K562 (cell line): ENCODE data around the gene GANAB. TPM values are rescaled to one million over a fixed set of nuclear protein-coding genes. Genes with fewer than 3 reads are reported as not detected.

Experiments
- BRD4 ChIP-seq: fragments of 200-600 bp; sonication (generic); IDR thresholded peaks from 2 replicates; pipeline ENCODE4 v1.6.1; 2017; ENCODE audit warnings: inconsistent platforms
- CHD2 ChIP-seq: IDR thresholded peaks from 2 replicates; pipeline ENCODE4 v1.6.1; 2011; ENCODE audit warnings: low read depth, low read length
- CREM ChIP-seq: IDR thresholded peaks from 2 replicates; pipeline ENCODE4 v1.6.1; 2014; ENCODE audit warnings: antibody characterized with exemption, low read depth
- CTCFL ChIP-seq: IDR thresholded peaks from 2 replicates; pipeline ENCODE4 v1.6.1; 2011; ENCODE audit warnings: borderline replicate concordance, low read depth, mild to moderate bottlenecking, moderate library complexity, low read length; ENCODE audit not compliant: insufficient read depth, poor library complexity, severe bottlenecking
- HDAC8 ChIP-seq: fragments of 450-650 bp; IDR thresholded peaks from 2 replicates; pipeline ENCODE4 v1.6.1; 2016; ENCODE audit warnings: mild to moderate bottlenecking, missing genetic modification characterization, moderate library complexity, missing compliant biosample characterization
- MTA1 ChIP-seq: fragments of 450-650 bp; IDR thresholded peaks from 2 replicates; pipeline ENCODE4 v1.6.1; 2017; ENCODE audit warnings: borderline replicate concordance
- PHB2 ChIP-seq: fragments of 450-650 bp; IDR thresholded peaks from 2 replicates; pipeline ENCODE4 v1.6.1; 2017; ENCODE audit warnings: low read depth
- RUNX1 ChIP-seq: sonication (generic); IDR thresholded peaks from 2 replicates; pipeline ENCODE4 v1.6.1; 2016; ENCODE audit warnings: antibody characterized with exemption, low read depth
- SNRNP70 ChIP-seq: fragments of 200-400 bp; formaldehyde crosslinking; optimal IDR thresholded peaks from 2 replicates; pipeline ENCODE3; 2017; ENCODE audit warnings: low read depth, low read length
- SRSF1 ChIP-seq: fragments of 200-400 bp; formaldehyde crosslinking; IDR thresholded peaks from 2 replicates; pipeline ENCODE4 v1.6.1; 2017; ENCODE audit warnings: mild to moderate bottlenecking, low read depth, low read length, moderate library complexity
- THRA ChIP-seq: fragments of 450-650 bp; IDR thresholded peaks from 2 replicates; pipeline ENCODE4 v1.6.1; 2017; ENCODE audit warnings: mild to moderate bottlenecking, moderate library complexity
- TOE1 ChIP-seq, 2 experiments: fragments of 450-650 bp in 1 of 2; sonication (generic) in 1 of 2; formaldehyde crosslinking in 1 of 2; IDR thresholded peaks; 2 replicates each; pipeline versions ENCODE4 v1.7.1 to v1.8.0; 2016 to 2022; ENCODE audit warnings: borderline replicate concordance in 2 of 2, mild to moderate bottlenecking in 2 of 2, antibody characterized with exemption in 1 of 2, inconsistent platforms in 1 of 2, low read depth in 1 of 2, missing genetic modification reagents in 1 of 2, moderate library complexity in 1 of 2
- TRIM24 ChIP-seq, 2 experiments: fragments of 450-650 bp; IDR thresholded peaks; 2 replicates each; pipeline ENCODE4 v1.6.1; 2016
- UBTF ChIP-seq, 2 experiments: IDR thresholded peaks; 2 replicates each; pipeline ENCODE4 v1.6.1; 2012; ENCODE audit warnings: improper control_type of control experiment in 2 of 2, low read depth in 2 of 2, low read length in 2 of 2, borderline replicate concordance in 1 of 2
- ZNF165 ChIP-seq: fragments of 250-450 bp; sonication (Bioruptor Pico); IDR thresholded peaks from 2 replicates; pipeline ENCODE4 v1.4.0; 2020; ENCODE audit warnings: borderline replicate concordance
- ZNF23 ChIP-seq: fragments of 250-450 bp; sonication (Bioruptor Pico); IDR thresholded peaks from 2 replicates; pipeline ENCODE4 v1.4.0; 2020; ENCODE audit warnings: mild to moderate bottlenecking
- ZNF277 ChIP-seq: fragments of 250-450 bp; sonication (Bioruptor Pico); IDR thresholded peaks from 2 replicates; pipeline ENCODE4 v1.8.0; 2022; ENCODE audit warnings: inconsistent platforms, mild to moderate bottlenecking, moderate library complexity, borderline replicate concordance
- ZNF3 ChIP-seq: fragments of 250-450 bp; sonication (Bioruptor Pico); IDR thresholded peaks from 2 replicates; pipeline ENCODE4 v1.5.0; 2021; ENCODE audit warnings: mild to moderate bottlenecking, moderate library complexity
- ZNF41 ChIP-seq: fragments of 250-450 bp; sonication (Bioruptor Pico); conservative IDR thresholded peaks from 2 replicates; pipeline ENCODE4 v1.4.0; 2020; ENCODE audit warnings: mild to moderate bottlenecking
- ZNF586 ChIP-seq: fragments of 450-650 bp; formaldehyde crosslinking; conservative IDR thresholded peaks from 2 replicates; pipeline ENCODE4 v1.4.0; 2020; ENCODE audit warnings: mild to moderate bottlenecking, moderate library complexity
- ZNF699 ChIP-seq: fragments of 250-450 bp; sonication (Bioruptor Pico); IDR thresholded peaks from 2 replicates; pipeline ENCODE4 v1.8.0; 2021; ENCODE audit warnings: mild to moderate bottlenecking, moderate library complexity; ENCODE audit not compliant: insufficient replicate concordance
- polyA plus RNA-seq, 8 experiments: library from polyadenylated mRNA; depleted of rRNA in 4 of 8; stranded (reverse) in 5 of 8; unstranded in 3 of 8; fragments of >200 nt; fragmentation: Nextera tagmentation in 2 of 8; fragmentation: Illumina TruSeq in 1 of 8; extraction: Ambion mirVana in 2 of 8; extraction: Trizol in 1 of 8; gene quantifications; 2 replicates each; pipeline versions ENCODE4 v1.2.1 to v1.2.3, GENCODE V29; 2011 to 2014; ENCODE audit warnings: inconsistent platforms in 1 of 8, missing spikeins in 1 of 8
- total RNA-seq, 7 experiments: library from RNA; depleted of rRNA in 6 of 7; stranded (reverse); fragments of >200 nt in 6 of 7; fragmentation: Illumina TruSeq in 2 of 7; extraction: Trizol in 2 of 7; gene quantifications; 2 replicates each; pipeline versions ENCODE4 v1.2.1 to v1.2.3, GENCODE V29; 2011 to 2021; ENCODE audit warnings: low replicate concordance in 1 of 7

GANAB gene
- total and polyA plus RNA-seq, 9 of the 15 experiments (the other 6 are each of a cell fraction or from before 2014, with no cell fraction given), result 6.5 to 284 (median 161) TPM

- TF ChIP-seq TOE1 (IDR thresholded peaks at IDR 0.05; ENCODE audit: borderline replicate concordance) (no peak; the same call in 1 of the 2 replicates), TOE1 (CRISPR knock-in tag; IDR thresholded peaks at IDR 0.05; ENCODE audit: borderline replicate concordance, low read depth) (no peak), ZNF3 (CRISPR knock-in tag) (no peak), CHD2 (peak; percentile 25; the same call in 1 of the 2 replicates), SNRNP70 (peak; percentile 86), TRIM24 (IDR thresholded peaks at IDR 0.05) (0 out of 4 replicates have a peak, but pooled peaks of 1 of the 2 experiments have one; percentile 0), CREM (peak; percentile 28; the same call in 1 of the 2 replicates), THRA (no peak), ZNF41 (CRISPR knock-in tag) (no peak), ZNF277 (CRISPR knock-in tag) (no peak), CTCFL (no peak), ZNF586 (CRISPR knock-in tag) (no peak), SRSF1 (no peak), ZNF23 (CRISPR knock-in tag) (no peak), HDAC8 (tag) (no peak), ZNF165 (CRISPR knock-in tag) (peak; percentile 73; the same call in 1 of the 2 replicates), MTA1 (0 out of 2 replicates have a peak, but pooled peaks have one; percentile 25), PHB2 (no peak), BRD4 (no peak), ZNF699 (CRISPR knock-in tag) (no peak), UBTF (IDR thresholded peaks at IDR 0.05; ENCODE audit: borderline replicate concordance in 1 of 2, low read depth in 2 of 2, low read length in 2 of 2) (no peak), RUNX1 (no peak)
Observed at GRCh38 chr11:62665599-62666258, 19.3 kb upstream of the GANAB start (continued).
